H9 (cell line): ENCODE data around the gene RDM1. TPM values are rescaled to one million over a fixed set of nuclear protein-coding genes. Genes with fewer than 3 reads are reported as not detected.

Experiments
- DNase-seq: peaks from one replicate; pipeline ENCODE4 v3.0.0-alpha.2; 2017
- H2AFZ ChIP-seq: one replicate; pipeline ENCODE4 v1.6.1; 2013; ENCODE audit warnings: mild to moderate bottlenecking, low read length, control low read depth, moderate library complexity
- H2AK5ac ChIP-seq: 2 replicates; pipeline ENCODE4 v1.6.1; 2013; ENCODE audit warnings: low read length, control low read depth, mixed read lengths; ENCODE audit not compliant: insufficient read length
- H2BK120ac ChIP-seq: one replicate; pipeline ENCODE4 v1.6.1; 2013; ENCODE audit warnings: low read depth, mild to moderate bottlenecking, low read length, control low read depth, inconsistent platforms; ENCODE audit not compliant: poor library complexity, severe bottlenecking
- H2BK12ac ChIP-seq: 2 replicates; pipeline ENCODE4 v1.6.1; 2013; ENCODE audit warnings: low read length, control low read depth, mixed read lengths, low read depth; ENCODE audit not compliant: insufficient read length
- H2BK15ac ChIP-seq: 2 replicates; pipeline ENCODE4 v1.6.1; 2013; ENCODE audit warnings: low read depth, low read length, control low read depth
- H2BK20ac ChIP-seq: one replicate; pipeline ENCODE4 v1.6.1; 2013; ENCODE audit warnings: low read depth, mild to moderate bottlenecking, low read length, control low read depth, inconsistent platforms; ENCODE audit not compliant: poor library complexity, severe bottlenecking
- H2BK5ac ChIP-seq: 2 replicates; pipeline ENCODE4 v1.6.1; 2013; ENCODE audit warnings: low read length, control low read depth, mixed read lengths; ENCODE audit not compliant: insufficient read length
- H3K14ac ChIP-seq: 2 replicates; pipeline ENCODE4 v1.6.1; 2013; ENCODE audit warnings: low read length, control low read depth; ENCODE audit not compliant: insufficient read depth
- H3K18ac ChIP-seq: 2 replicates; pipeline ENCODE4 v1.6.1; 2013; ENCODE audit warnings: low read depth, mild to moderate bottlenecking, mixed read lengths, low read length, control low read depth; ENCODE audit not compliant: insufficient read length
- H3K23ac ChIP-seq: 2 replicates; pipeline ENCODE4 v1.6.1; 2013; ENCODE audit warnings: low read length, control low read depth, mixed read lengths, low read depth; ENCODE audit not compliant: insufficient read length
- H3K23me2 ChIP-seq: 2 replicates; pipeline ENCODE4 v1.6.1; 2013; ENCODE audit warnings: low read depth, mild to moderate bottlenecking, mixed read lengths, low read length, control low read depth; ENCODE audit not compliant: insufficient read length, poor library complexity, severe bottlenecking
- H3K27ac ChIP-seq: 2 replicates; pipeline ENCODE4 v1.5.1; 2013; ENCODE audit warnings: low read length, control low read depth, mixed read lengths, low read depth; ENCODE audit not compliant: insufficient read length
- H3K27me3 ChIP-seq: 2 replicates; pipeline ENCODE4 v1.6.1; 2013; ENCODE audit warnings: low read length, control low read depth, inconsistent platforms; ENCODE audit not compliant: insufficient read depth
- H3K4ac ChIP-seq: 2 replicates; pipeline ENCODE4 v1.6.1; 2013; ENCODE audit warnings: low read depth, mild to moderate bottlenecking, control low read depth, inconsistent platforms, low read length, moderate library complexity
- H3K4me1 ChIP-seq: 2 replicates; pipeline ENCODE4 v1.6.1; 2013; ENCODE audit warnings: low read length, control low read depth, inconsistent platforms; ENCODE audit not compliant: insufficient read depth
- H3K4me2 ChIP-seq: 2 replicates; pipeline ENCODE4 v1.6.1; 2013; ENCODE audit warnings: low read length, control low read depth, mixed read lengths; ENCODE audit not compliant: insufficient read length, insufficient read depth
- H3K56ac ChIP-seq: 2 replicates; pipeline ENCODE4 v1.6.1; 2013; ENCODE audit warnings: low read depth, mild to moderate bottlenecking, mixed read lengths, low read length, control low read depth; ENCODE audit not compliant: insufficient read length
- H3K79me1 ChIP-seq: 2 replicates; pipeline ENCODE4 v1.6.1; 2013; ENCODE audit warnings: low read depth, mild to moderate bottlenecking, moderate library complexity, low read length, control low read depth, inconsistent platforms; ENCODE audit not compliant: insufficient read depth, poor library complexity, severe bottlenecking
- H3K79me2 ChIP-seq: 2 replicates; pipeline ENCODE4 v1.6.1; 2013; ENCODE audit warnings: low read length, control low read depth, inconsistent platforms; ENCODE audit not compliant: insufficient read depth
- H3K9ac ChIP-seq: 2 replicates; pipeline ENCODE4 v1.6.1; 2013; ENCODE audit warnings: low read length, control low read depth, mixed read lengths; ENCODE audit not compliant: insufficient read length; ENCODE audit errors: extremely low read depth
- H3K9me3 ChIP-seq: one replicate; pipeline ENCODE4 v1.6.1; 2013; ENCODE audit warnings: low read depth, low read length, inconsistent platforms; ENCODE audit not compliant: control insufficient read depth
- H3T11ph ChIP-seq: one replicate; pipeline ENCODE4 v1.6.1; 2013; ENCODE audit warnings: mild to moderate bottlenecking, low read length, control low read depth, inconsistent platforms
- H4K20me1 ChIP-seq: one replicate; pipeline ENCODE4 v1.6.1; 2013; ENCODE audit not compliant: control insufficient read depth, insufficient read length, insufficient read depth
- H4K5ac ChIP-seq: 2 replicates; pipeline ENCODE4 v1.6.1; 2013; ENCODE audit warnings: low read depth, mild to moderate bottlenecking, mixed read lengths, low read length, control low read depth; ENCODE audit not compliant: insufficient read length
- H4K8ac ChIP-seq: replicated peaks from 2 replicates; pipeline ENCODE4 v1.6.1; 2013; ENCODE audit warnings: low read length, control low read depth, mixed read lengths, low read depth; ENCODE audit not compliant: insufficient read length
- H4K91ac ChIP-seq: 2 replicates; pipeline ENCODE4 v1.6.1; 2013; ENCODE audit warnings: low read depth, mild to moderate bottlenecking, moderate library complexity, mixed read lengths, low read length, control low read depth; ENCODE audit not compliant: insufficient read length
- H3K27ac Mint-ChIP-seq, 3 experiments: 2 replicates in 2 of 3; 3 replicates in 1 of 3; pipeline ENCODE4 v1.8.0; 2020 to 2021; ENCODE audit warnings: mixed read lengths in 3 of 3, mild to moderate bottlenecking in 1 of 3, moderate library complexity in 1 of 3
- H3K27me3 Mint-ChIP-seq: 2 replicates; pipeline ENCODE4 v1.8.0; 2021; ENCODE audit warnings: low read depth, mild to moderate bottlenecking, moderate library complexity, mixed read lengths
- H3K36me3 Mint-ChIP-seq, 3 experiments: 2 replicates in 2 of 3; 3 replicates in 1 of 3; pipeline ENCODE4 v1.8.0; 2020 to 2021; ENCODE audit warnings: low read depth in 3 of 3, mixed read lengths in 3 of 3; ENCODE audit not compliant: insufficient read depth in 1 of 3
- H3K4me1 Mint-ChIP-seq, 2 experiments: 2 replicates each; pipeline ENCODE4 v1.8.0; 2020; ENCODE audit warnings: mixed read lengths in 2 of 2
- H3K4me3 Mint-ChIP-seq, 2 experiments: 2 replicates in 1 of 2; 3 replicates in 1 of 2; pipeline ENCODE4 v1.8.0; 2020 to 2021; ENCODE audit warnings: mild to moderate bottlenecking in 2 of 2, mixed read lengths in 2 of 2, moderate library complexity in 1 of 2
- H3K9me3 Mint-ChIP-seq, 2 experiments: 2 replicates in 1 of 2; 3 replicates in 1 of 2; pipeline ENCODE4 v1.8.0; 2020; ENCODE audit warnings: mild to moderate bottlenecking in 2 of 2, mixed read lengths in 2 of 2, moderate library complexity in 1 of 2
- WGBS: extraction: QIAGEN DNeasy Blood & Tissue Kit; methylation state at CpG from one replicate; pipeline ENCODE4 v1.1.7; 2013; ENCODE audit warnings: missing lambda C conversion rate, low lambda C conversion rate, mixed read lengths; ENCODE audit not compliant: insufficient read length; ENCODE audit errors: extremely low coverage; 5-methylcytosine and 5-hydroxymethylcytosine counted together
- total RNA-seq: library from RNA; stranded (reverse); gene quantifications from 2 replicates; pipeline ENCODE4 v1.2.1, GENCODE V29; 2021
- TF ChIP-seq, protein P1 (sequence below): fragments of 200-600 bp; sonication (generic); conservative IDR thresholded peaks from 3 replicates; pipeline ENCODE4 v1.8.0; 2021; ENCODE audit warnings: antibody characterized with exemption, mild to moderate bottlenecking

Gene RDM1
- total RNA-seq, 1 experiment from 2014 or later: 9.0 TPM

- Histone ChIP-seq H4K20me1 (no peaks in the 10 kb centered on the region), H2AFZ (no peak overlapping the region), H2BK20ac (no peak overlapping the region), H4K5ac (no peak overlapping the region), H3K79me2 (no peaks in the 10 kb centered on the region), H3K79me1 (no peaks in the 10 kb centered on the region), H3K14ac (peak overlapping the region; percentile 63), H3K23ac (no peak overlapping the region), H3K9ac (no peak overlapping the region), H3K27me3 (no peaks in the 10 kb centered on the region), H3K4me1 (no peaks in the 10 kb centered on the region; the same call in 1 of the 2 replicates), H3T11ph (no peak overlapping the region), H3K18ac (peak overlapping the region; percentile 80), H3K23me2 (no peaks in the 10 kb centered on the region), H3K4ac (no peak overlapping the region), H2BK12ac (no peak overlapping the region), H2BK120ac (no peak overlapping the region), H3K4me2 (no peak overlapping the region), H2BK15ac (no peak overlapping the region; the same call in 1 of the 2 replicates), H4K8ac (no peak overlapping the region), H4K91ac (no peak overlapping the region), H2AK5ac (no peak overlapping the region), H2BK5ac (no peak overlapping the region), H3K56ac (no peak overlapping the region), H3K9me3 (no peaks in the 10 kb centered on the region), H3K27ac (no peak overlapping the region)
- Mint-ChIP-seq H3K36me3 (no peaks in the 10 kb centered on the region), H3K27ac (peak overlapping the region in 1 of 3 experiments; percentile 56; a peak in 1 of 7 replicates), H3K4me3 (no peak overlapping the region), H3K9me3 (no peaks in the 10 kb centered on the region), H3K27me3 (peaks cover 6% of the 10 kb centered on the region), H3K4me1 (peaks cover 13 to 14% of the 10 kb centered on the region in 2 experiments)
- WGBS: no CpG with 5 or more reads among the region's 7 CpGs
- DNase-seq: peak; percentile 53
- TF ChIP-seq, protein P1, sequence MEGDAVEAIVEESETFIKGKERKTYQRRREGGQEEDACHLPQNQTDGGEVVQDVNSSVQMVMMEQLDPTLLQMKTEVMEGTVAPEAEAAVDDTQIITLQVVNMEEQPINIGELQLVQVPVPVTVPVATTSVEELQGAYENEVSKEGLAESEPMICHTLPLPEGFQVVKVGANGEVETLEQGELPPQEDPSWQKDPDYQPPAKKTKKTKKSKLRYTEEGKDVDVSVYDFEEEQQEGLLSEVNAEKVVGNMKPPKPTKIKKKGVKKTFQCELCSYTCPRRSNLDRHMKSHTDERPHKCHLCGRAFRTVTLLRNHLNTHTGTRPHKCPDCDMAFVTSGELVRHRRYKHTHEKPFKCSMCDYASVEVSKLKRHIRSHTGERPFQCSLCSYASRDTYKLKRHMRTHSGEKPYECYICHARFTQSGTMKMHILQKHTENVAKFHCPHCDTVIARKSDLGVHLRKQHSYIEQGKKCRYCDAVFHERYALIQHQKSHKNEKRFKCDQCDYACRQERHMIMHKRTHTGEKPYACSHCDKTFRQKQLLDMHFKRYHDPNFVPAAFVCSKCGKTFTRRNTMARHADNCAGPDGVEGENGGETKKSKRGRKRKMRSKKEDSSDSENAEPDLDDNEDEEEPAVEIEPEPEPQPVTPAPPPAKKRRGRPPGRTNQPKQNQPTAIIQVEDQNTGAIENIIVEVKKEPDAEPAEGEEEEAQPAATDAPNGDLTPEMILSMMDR: no peak
Observed at GRCh38 chr17:35953720-35954119, 23.1 kb upstream of the RDM1 start.
